KOPT-K1 (cell line): ENCODE results near the gene TBC1D5.
"Not testable (repeated sequence)": the region's sequence is repeated elsewhere in the genome, so short reads cannot be mapped to it uniquely, and the experiment has no call there.

Experiments
- H3K27ac ChIP-seq: fragments of 200-600 bp; sonication (generic); 2 replicates; pipeline ENCODE4 v1.5.1; 2016; ENCODE audit warnings: antibody characterized with exemption, mild to moderate bottlenecking, low read depth, low read length; ENCODE audit not compliant: poor library complexity, severe bottlenecking
- H3K36me3 ChIP-seq: fragments of 200-600 bp; sonication (generic); 2 replicates; pipeline ENCODE4 v1.5.1; 2017; ENCODE audit warnings: antibody characterized with exemption, mild to moderate bottlenecking, low read length, moderate library complexity; ENCODE audit not compliant: insufficient read depth
- H3K9me3 ChIP-seq: fragments of 200-600 bp; sonication (generic); 2 replicates; pipeline ENCODE4 v1.5.1; 2017; ENCODE audit warnings: antibody characterized with exemption, low read length, mild to moderate bottlenecking; ENCODE audit not compliant: insufficient read depth, poor library complexity, severe bottlenecking

Gene TBC1D5

GRCh38 chr3:17507480-17507879, 235.0 kb downstream of the TBC1D5 start:
- Histone ChIP-seq H3K9me3 (no peaks in the 10 kb centered on the region), H3K27ac (no peak overlapping the region), H3K36me3 (no peaks in the 10 kb centered on the region; the same call in 1 of the 2 replicates)

- no peaks in the 10 kb centered on the region; the same call in 1 of the 2 replicates for H3K36me3 ChIP-seq
Measured at GRCh38 chr3:17505856-17506255, 236.6 kb downstream of the TBC1D5 start.

GRCh38 chr3:17501745-17502144, 240.7 kb downstream of the TBC1D5 start:
- no peak overlapping the region for H3K27ac ChIP-seq

More at GRCh38 chr3:17505856-17506255, 236.6 kb downstream of the TBC1D5 start:
- H3K9me3 ChIP-seq = no peaks in the 10 kb centered on the region
- no peak overlapping the region for H3K27ac ChIP-seq

GRCh38 chr3:17500618-17501017, 241.8 kb downstream of the TBC1D5 start:
- Histone ChIP-seq H3K27ac (no peak overlapping the region), H3K9me3 (no peaks in the 10 kb centered on the region), H3K36me3 (no peaks in the 10 kb centered on the region; the same call in 1 of the 2 replicates)

More at GRCh38 chr3:17501745-17502144, 240.7 kb downstream of the TBC1D5 start:
- no peaks in the 10 kb centered on the region; the same call in 1 of the 2 replicates for H3K36me3 ChIP-seq
- no peaks in the 10 kb centered on the region for H3K9me3 ChIP-seq

- no peak overlapping the region for H3K27ac ChIP-seq
- H3K9me3 ChIP-seq = peaks cover 31% of the 10 kb centered on the region
Measured at GRCh38 chr3:17494117-17494809, 248.2 kb downstream of the TBC1D5 start.

GRCh38 chr3:17491601-17492000, 250.8 kb downstream of the TBC1D5 start:
- Histone ChIP-seq H3K9me3 (peaks cover 44% of the 10 kb centered on the region), H3K27ac (no peak overlapping the region), H3K36me3 (peaks cover 17% of the 10 kb centered on the region)

More at GRCh38 chr3:17494117-17494809, 248.2 kb downstream of the TBC1D5 start:
- peaks cover 17% of the 10 kb centered on the region for H3K36me3 ChIP-seq

- Histone ChIP-seq H3K9me3 (peaks cover 44% of the 10 kb centered on the region), H3K36me3 (peaks cover 17% of the 10 kb centered on the region)
- H3K27ac ChIP-seq = not testable (repeated sequence)
Measured at GRCh38 chr3:17491190-17491589, 251.2 kb downstream of the TBC1D5 start.

GRCh38 chr3:17489139-17489538, 253.3 kb downstream of the TBC1D5 start:
- Histone ChIP-seq H3K27ac (no peak overlapping the region), H3K36me3 (peaks cover 6% of the 10 kb centered on the region), H3K9me3 (peaks cover 42% of the 10 kb centered on the region)

- no peak overlapping the region for H3K27ac ChIP-seq
- H3K36me3 ChIP-seq = peaks cover 19% of the 10 kb centered on the region; the same call in 1 of the 2 replicates
- peaks cover 24% of the 10 kb centered on the region for H3K9me3 ChIP-seq
Measured at GRCh38 chr3:17481116-17481515, 261.3 kb downstream of the TBC1D5 start.

- Histone ChIP-seq H3K36me3 (peaks cover 19% of the 10 kb centered on the region; the same call in 1 of the 2 replicates), H3K27ac (no peak overlapping the region), H3K9me3 (peaks cover 24% of the 10 kb centered on the region)
Measured at GRCh38 chr3:17479681-17480405, 262.6 kb downstream of the TBC1D5 start.

GRCh38 chr3:17478673-17479072, 263.8 kb downstream of the TBC1D5 start:
- H3K9me3 ChIP-seq = peaks cover 24% of the 10 kb centered on the region
- peaks cover 19% of the 10 kb centered on the region; the same call in 1 of the 2 replicates for H3K36me3 ChIP-seq
- H3K27ac ChIP-seq = no peak overlapping the region

GRCh38 chr3:17473761-17474160, 268.7 kb downstream of the TBC1D5 start:
- H3K9me3 ChIP-seq = no peaks in the 10 kb centered on the region
- H3K27ac ChIP-seq = no peak overlapping the region
- no peaks in the 10 kb centered on the region for H3K36me3 ChIP-seq

GRCh38 chr3:17469954-17470353, 272.5 kb downstream of the TBC1D5 start:
- Histone ChIP-seq H3K9me3 (no peaks in the 10 kb centered on the region), H3K27ac (no peak overlapping the region), H3K36me3 (no peaks in the 10 kb centered on the region)

- no peaks in the 10 kb centered on the region for H3K36me3 ChIP-seq
- no peaks in the 10 kb centered on the region for H3K9me3 ChIP-seq
- no peak overlapping the region for H3K27ac ChIP-seq
Measured at GRCh38 chr3:17469520-17469919, 272.9 kb downstream of the TBC1D5 start.

GRCh38 chr3:17466028-17466427, 276.4 kb downstream of the TBC1D5 start:
- Histone ChIP-seq H3K9me3 (no peaks in the 10 kb centered on the region), H3K36me3 (no peaks in the 10 kb centered on the region), H3K27ac (no peak overlapping the region)
